HPDE6-E6E7 (cell line): ENCODE measurements around the gene CREBL2.
"Not testable (repeated sequence)": the region's sequence is repeated elsewhere in the genome, so short reads cannot be mapped to it uniquely, and the experiment has no call there.

Experiments
- DNase-seq: peaks from one replicate; pipeline ENCODE4 v3.0.0; 2011; ENCODE audit warnings: missing footprints; ENCODE audit errors: extremely low spot score

CREBL2 gene

DNA sequence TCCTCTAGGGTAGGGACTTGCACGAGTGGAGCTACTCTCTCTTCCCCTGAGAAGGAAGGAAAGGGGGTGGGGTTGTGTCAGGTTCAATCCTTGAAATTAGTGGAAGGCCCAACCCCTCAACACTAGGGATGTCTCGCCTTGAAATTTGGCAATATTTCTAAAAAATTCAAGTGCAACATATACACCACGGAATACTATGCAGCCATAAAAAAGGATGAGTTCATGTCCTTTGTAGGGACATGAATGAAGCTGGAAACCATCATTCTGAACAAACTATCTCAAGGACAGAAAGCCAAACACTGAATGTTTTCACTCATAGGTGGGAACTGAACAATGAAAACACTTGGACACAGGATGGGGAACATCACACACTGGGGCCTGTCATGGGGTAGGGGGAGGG, 15.1 kb upstream of the CREBL2 start:
- not testable (repeated sequence) for DNase-seq

DNA sequence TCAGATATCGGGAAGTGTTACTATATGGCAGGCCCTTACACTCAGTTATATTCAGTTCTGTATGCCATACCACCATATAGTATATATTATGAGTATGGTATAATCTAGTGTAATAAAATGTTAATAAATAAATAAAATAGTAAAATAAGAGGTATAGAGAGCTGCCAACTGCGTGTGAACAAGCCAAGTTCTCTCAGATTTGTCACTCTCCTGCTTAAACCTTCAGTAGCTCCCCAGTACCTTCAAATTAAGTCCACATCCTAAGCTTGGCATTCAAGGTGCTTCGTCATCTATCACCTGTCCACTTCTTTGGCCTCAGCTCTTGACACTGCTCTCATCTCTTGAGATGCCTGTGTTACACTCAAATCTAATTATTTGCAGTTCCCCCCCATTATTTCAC, 12.8 kb upstream of the CREBL2 start:
- DNase-seq, result no peak

DNA sequence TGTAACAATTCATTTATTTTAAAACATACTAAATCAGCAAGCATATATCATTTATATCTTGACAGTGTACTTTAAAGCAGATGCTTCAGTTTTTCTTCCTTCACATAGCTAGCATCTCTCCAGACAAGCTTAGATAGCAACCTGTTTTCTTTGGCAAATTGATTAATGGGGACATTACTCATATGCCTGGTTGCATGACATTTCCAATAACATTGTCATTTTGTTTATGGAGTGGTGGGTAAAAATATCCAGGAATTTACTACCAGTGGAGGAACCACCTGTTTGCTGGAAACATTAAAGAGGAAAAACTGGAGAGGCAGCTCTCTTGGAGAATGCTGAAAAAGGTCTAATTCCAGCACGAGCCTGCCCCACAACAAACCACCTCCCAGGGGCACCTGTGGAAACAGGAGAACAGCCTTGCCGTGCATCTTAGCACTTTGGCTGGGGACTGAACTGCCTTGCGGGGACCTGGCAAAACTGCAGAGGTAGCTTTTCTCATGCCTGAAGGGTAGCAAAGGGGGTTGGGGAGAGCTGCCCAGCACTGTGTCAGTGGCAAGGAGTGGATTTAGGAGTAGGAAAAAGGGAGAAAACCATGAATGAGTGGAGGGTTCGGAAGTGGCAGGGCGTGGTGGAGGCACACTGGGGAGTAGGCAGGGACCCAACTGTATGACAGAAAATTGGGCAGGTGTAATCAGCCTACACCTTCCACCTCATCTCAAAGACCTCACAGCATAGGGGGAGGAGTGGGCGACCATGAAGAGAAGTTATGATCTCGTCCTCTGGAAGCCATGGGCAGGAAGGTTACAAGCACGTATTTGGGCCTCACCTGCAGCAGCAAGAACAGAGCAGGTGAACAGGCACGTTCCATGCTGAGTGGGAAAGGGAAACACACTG, 11.7 kb upstream of the CREBL2 start:
- DNase-seq, result no peak

DNA sequence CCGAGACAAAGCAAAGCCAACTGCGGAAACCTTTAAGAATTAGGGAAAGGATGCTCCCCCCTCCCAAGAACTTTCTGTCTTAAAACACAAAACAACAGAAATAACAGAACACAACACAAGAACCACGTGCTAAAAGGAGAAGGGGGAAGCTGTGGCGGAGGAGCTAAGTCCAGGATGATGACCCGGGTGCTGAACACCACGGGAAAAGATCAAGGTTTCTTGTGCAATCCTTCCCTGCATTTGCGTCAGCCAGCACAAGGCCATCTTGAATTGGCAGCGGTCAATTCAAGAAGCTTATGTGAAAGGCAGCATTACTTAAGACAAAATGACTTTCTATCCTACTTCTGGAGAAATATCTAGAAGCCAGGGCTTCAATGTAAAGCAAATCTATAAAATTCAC, 11.0 kb upstream of the CREBL2 start:
- no peak for DNase-seq

DNA sequence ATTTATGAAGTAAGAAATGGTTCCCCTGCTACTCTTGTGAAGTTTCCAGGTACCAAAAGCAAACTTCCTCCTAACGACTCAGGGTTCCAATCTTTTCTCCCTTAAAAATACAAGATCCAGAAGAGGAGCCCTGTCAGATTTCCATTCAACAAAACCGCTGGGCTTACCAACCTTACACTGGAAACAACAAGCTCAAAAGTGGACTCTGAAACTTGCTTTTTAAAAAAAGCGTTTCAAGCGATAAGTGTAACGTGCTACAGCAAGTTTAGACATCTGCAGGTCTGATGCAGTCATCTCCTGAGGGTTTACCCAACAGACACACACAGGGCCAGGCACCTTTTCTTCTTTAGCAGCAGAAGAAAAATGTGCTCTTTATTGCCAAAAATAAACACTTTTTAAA, 6.9 kb upstream of the CREBL2 start:
- no peak for DNase-seq

DNA sequence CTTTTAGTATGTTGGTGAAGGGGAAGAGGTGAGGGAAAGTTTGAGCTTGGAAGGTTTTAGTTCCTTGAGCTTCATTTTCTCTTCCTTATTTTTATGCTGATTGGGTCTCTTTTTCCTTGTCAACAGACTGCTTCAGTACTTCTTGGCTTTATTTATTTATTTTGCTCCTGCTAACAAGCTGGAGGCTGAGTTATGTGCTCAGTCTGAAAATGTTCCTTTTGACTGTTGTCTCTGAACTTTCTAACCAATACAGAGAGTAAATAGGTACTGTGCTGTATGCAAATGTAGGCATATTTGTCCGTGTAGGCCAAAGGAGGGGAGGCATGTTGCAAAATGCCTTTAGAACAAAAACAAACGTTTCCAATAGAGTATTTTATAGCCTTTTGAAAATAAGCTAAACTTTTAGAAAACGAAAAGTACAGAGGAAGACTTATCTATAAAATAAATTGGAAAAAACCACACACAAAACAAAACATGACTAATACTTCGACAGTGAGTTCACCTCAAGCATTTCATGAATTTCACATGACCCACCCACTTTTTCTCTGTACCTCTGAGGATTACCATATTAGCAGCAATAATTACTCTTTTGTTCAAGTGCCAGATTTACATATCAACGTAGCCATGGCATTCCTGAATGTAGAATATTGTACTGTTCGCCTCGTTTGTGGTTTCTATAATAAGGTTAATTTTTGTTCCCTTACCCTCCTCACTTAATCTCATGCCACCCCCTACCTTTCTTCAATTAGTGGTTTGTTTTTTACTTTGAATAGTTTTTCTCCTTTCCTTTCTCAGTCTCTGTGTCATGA, 4.7 kb upstream of the CREBL2 start:
- peak; percentile 55 for DNase-seq

DNA sequence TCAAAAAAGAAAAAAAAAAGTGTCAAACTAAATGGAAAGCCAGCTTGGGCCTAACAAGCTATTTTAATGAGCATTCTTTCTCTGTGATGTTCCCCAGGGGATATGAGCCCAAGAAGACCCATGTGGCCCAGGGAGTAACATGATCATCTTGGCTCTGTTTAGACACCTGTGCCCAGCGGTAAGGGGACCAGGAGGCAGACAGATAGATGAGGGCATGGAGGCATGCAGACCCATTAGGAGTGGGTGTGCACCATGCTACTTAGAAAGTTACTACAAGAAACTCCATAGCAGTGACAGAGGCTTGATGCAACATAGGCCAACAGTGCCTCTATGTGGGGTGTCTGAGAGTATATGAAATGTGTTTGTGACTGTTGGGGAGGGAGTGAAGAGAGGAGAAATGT, 3.1 kb upstream of the CREBL2 start:
- peak; percentile 37 for DNase-seq

DNA sequence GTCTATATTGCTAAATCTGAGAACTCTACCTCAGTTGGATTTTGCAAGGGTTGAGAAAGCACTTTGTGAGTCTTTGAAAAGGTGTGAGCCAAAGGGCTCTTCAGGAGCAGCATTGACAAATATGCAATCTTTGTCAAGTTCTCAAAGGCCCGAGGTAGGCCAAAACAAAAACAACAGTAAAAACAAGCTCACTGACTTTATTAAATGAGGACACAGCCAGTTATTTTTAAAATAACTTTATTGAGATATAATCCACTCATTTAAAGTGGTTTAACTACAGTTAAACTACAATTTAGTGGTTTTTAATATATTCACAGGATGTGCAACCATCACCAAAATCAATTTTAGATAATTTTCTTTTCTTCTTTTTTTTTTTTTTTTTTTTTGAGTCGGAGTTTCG, 2.0 kb upstream of the CREBL2 start:
- no peak for DNase-seq

DNA sequence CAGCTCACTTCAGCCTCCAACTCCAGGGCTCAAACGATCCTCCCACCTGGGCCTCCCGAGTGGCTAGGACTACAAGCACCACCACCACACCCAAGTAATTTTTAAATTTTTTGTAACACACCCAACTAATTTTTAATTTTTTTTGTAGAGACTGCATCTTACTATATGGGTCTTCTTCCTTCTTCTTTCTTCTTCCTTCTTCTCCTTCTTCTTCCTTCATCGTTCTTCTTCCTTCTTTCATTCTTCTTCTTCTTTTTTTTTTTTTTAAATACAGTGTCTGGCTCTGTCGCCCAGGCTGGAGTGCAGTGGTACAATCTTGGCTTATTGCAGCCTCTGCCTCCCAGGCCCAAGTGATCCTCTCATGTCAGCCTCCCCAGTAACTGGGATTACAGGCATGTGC, 965 bp upstream of the CREBL2 start:
- DNase-seq, result no peak

DNA sequence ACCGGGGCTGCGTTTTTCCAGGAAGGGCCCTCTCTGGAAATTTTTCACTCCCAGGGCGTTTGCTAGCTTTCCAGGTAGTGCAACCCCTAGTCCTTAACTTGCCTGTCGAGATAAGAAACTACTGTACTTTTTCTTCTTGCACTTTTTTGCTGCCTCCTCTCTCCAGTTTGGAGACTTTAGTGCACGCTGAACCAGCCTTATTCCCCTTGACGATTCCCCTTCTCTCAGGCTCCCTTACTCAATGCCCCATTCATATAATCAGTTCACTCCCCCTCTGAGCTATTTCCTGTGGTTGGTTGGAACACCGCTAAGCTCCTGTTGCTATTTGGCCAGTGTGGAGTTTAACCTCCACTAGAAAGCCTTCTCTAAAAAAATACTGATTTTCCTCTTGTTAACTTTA, 682 bp downstream of the CREBL2 start:
- DNase-seq, result no peak

DNA sequence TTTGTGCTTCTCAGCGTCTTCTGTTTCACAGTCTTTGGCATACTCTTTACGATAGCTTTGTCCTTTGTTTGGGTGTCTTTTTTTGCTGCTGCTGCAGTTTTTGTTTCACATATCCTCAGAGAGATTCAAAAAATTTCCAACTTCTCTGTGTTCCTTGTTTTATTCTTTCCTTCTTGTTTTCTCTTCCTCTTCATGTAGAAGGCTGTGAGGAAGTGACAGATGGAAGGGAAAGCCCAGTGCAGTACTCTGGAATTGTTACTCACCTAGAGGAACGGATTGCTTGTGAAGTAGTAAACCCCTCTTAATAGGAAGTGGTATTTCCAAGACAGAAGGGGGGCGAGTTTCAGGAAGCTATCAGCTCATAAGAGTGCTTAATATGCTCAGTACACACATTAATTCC, 1.7 kb downstream of the CREBL2 start:
- no peak for DNase-seq

DNA sequence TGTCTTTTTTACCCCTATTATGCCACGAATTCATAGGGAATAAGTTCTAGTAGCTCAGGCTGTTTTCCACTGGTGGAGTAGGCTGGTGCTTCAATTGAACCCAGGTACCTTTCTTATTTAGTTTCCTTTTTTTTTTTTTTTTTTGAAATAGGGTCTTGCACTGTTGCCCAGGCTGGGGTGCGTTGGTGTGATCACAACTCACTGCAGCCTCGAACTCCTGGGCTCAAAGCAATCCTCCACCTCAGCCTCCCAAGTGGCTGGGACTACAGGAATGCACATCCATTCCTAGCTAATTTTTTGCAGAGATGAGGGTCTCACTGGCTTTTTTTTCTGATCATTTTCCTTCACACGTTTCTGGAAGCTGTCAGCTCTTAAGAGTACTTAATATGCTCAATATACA, 2.7 kb downstream of the CREBL2 start:
- DNase-seq, result no peak

DNA sequence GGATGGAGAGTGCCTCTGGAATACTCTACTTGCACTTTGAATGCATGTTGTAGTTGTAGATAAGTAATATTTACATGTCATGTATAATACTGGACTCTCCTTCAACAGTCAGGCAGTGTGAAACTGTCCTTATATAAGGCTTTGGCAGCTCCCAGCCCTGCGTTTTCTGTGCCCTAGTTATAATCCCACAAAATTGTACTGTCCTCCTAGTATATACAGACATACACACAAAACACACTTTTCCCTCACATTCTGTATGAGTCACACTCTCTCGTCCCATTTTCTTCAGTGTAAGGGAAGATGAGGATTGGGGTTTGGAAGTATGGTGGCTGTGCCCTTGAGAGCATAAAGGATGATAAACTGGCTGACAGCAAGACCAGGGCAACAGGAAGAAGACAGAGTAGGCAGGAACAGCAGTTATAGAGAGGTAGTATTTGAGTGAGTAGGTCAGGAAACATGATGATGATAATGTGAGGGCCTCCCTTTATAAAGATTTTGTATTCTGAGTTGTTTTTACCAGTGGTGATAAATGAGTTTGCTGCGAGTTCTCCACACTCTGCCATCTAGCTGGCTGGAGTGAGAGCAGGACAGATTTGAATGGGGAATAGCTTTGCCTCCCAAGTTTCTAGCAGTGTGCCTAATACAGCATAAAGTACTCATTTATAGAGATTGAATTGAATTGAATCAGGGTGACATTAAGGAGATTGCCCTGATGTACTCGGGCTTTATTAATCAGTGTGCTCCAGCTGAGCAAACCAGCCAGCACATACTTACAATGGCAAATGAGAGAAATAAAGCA, 5.0 kb downstream of the CREBL2 start:
- no peak for DNase-seq

DNA sequence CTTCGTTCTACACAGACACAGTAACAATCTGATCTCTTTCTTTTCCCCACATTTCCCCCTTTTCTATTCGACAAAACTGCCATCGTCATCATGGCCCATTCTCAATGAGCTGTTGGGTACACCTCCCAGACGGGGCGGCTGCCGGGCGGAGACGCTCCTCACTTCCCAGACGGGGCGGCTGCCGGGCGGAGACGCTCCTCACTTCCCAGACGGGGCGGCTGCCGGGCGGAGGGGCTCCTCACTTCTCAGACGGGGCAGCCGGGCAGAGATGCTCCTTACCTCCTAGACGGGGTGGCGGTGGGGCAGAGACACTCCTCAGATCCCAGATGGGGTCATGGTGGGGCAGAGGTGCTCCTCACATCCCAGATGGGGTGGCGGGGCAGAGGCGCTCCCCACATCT, 6.4 kb downstream of the CREBL2 start:
- DNase-seq, result not testable (repeated sequence)

DNA sequence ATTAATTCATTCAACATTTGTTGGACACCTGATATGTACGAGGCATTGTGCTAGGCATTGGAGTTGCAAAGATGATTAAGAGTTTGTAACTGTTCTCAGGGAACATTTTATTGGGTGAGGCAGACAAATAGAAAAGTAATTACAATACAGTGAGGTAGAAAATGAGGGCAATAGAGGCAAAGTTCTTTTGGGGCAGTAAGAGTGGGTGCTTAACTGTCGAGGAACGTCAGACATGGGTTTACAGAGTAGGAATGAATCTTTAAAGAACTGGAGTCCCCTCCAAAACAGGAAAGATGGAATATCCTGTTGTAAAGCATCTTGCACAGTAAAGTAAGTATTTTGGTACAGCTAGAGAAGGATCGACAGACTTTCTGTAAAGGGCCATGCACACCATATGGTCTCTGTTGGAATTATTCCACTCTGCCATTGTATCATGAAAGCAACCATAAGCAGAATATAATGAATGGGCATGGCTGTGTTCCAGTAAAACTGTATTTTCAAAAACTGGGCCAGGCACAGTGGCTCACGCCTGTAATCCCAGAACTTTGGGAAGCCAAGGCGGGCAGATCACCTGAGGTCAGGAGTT, 9.1 kb downstream of the CREBL2 start:
- DNase-seq, result no peak

DNA sequence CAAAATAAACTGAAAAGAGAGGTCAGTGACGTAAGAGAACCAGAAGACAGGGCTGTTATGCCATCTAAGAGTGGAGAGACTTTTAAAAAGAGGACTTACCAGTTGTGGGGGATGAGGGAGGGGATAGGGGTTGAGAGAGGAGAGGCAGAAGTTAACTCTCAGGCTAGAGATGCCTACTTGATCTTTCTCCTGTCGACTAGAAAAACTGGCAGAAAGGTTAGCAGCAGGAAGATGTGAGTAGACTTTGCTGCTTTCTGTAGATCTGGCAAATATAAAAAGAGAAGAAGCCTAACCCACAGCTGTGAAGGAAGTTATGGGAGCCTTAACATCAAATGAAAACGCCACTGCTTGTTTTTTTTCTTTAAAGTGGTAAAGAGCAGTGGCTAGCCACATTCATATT, 10.7 kb downstream of the CREBL2 start:
- DNase-seq, result no peak

DNA sequence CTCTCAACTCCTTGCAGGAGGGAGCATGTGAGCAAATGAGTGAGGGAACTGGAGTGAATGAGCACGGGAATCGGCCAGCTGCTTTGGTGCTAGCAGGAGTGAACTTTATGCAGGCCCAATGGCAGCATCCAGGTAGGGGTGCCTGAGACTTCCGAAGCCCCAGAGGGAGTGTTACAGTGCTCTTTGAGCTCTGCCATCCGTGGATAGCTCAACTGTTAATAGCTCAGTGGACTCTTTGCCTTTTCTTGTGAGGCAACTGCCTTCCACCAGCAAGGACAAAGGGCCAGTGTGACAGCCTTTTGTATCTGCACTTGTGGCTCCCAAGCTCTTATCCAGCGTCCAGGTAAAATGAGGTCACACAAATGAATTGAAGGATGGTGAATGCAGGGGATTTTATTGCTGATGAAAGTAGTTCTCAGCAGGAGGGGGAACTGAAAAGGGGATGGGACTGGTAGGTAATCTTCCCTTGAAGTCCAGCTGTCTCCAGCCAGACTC, 12.9 kb downstream of the CREBL2 start:
- DNase-seq, result no peak

DNA sequence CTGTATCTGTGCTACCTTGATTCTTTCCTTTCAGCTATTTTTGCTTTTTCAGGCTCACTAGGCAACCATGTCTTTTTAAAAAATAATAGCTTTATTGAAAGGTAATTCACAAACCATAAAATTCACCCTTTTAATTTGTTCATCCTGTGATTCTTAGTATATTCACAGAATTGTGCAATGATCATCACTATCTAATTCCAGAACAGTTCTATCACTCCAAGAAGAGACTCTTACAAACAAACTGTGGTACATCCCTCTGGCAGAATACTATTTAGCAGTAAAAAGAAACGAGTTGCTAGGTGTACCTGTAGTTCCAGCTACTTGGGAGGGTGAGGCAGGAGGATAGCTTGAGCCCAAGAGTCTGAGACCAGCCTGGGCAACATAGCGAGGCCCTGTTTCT, 14.8 kb downstream of the CREBL2 start:
- no peak for DNase-seq

DNA sequence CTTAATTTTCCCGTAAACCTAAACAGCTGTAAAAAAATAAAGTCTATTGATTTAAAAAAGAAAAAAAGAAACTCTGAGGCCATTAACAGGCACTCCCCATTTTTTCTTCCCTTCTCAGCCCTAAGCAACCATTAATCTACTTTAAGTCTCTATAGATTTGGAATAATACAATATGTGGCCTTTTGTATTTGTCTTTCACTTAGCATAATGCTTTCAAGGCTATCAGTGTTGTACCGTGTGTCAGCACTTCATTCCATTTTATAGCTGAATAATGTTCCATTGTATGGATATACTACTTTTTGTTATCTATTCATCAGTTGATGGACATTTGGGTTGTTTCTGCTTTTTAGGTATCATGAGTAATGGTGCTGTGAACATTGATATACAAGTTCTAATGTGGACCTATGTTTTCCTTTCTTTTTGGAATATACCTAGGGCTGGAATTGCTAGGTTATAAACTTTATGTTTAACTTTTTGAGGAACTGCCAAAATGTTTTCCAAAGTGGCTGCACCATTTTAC, 15.7 kb downstream of the CREBL2 start:
- DNase-seq, result no peak

DNA sequence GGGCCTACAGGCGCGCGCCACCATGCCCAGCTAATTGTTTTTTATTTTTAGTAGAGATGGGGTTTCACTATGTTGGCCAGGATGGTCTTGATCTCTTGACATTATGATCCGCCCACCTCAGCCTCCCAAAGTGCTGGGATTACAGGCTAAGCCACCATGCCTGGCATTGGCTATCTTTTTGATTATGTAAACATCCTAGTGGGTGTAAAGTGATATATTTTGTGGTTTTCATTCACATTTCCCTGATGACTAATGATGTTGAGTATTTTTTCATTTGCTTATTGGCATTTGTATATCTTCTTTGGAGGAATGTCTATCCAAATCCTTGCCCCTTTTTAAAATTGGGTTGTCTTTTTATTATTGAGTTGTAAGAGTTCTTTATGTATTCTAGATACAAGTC, 16.3 kb downstream of the CREBL2 start:
- DNase-seq, result no peak

DNA sequence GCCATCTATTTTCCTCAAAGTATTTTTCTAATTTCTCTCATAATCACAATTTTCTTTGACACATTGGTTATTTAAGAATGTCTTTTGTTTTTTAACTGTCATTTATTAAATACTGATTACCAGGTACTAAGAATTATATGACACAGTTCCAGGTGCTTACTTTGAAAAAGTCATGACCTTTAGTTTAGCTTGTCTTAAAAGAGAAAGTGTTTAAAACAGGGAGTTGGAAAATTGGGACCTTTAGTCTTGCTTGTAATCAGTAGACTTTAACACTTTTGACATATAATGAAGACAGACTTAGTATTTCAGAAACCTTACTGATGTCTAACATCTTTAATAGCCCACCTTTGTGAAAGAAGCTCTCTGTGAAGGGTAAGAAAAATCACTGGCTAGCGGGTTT, 19.2 kb downstream of the CREBL2 start:
- no peak for DNase-seq
